GM21381 (cell line): ENCODE measurements around the gene TRIM2.

Experiments
- ATAC-seq: cut with Tn5 transposase; IDR thresholded peaks from one replicate; pipeline ENCODE4 v1.9.1; 2021; ENCODE audit warnings: mild to moderate bottlenecking, moderate library complexity; ENCODE audit not compliant: unreplicated experiment

Gene TRIM2

GRCh38 chr4:153325558-153325957, 121.3 kb downstream of the TRIM2 start:
- ATAC-seq = no peak

- ATAC-seq = no peak
Measured at GRCh38 chr4:153326513-153326912, 122.3 kb downstream of the TRIM2 start.

DNA sequence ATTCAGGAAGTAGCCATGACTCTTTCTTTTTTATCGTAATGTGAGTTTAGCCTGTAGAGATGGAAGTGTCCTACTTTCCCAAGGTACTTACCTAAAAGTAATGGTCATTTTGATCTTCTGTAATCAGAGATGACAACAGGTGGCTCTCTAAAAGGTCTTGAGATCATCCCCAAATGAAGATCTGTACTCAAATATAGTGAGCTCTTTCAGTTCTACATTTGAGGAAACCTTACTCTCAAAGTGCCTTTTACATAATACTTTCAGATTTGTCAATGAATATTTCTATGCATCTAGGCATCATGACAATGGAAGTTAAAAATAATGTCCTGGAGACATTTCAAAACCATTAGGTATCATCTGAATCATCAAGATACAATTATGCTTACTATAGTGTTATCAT, 123.0 kb downstream of the TRIM2 start:
- no peak for ATAC-seq

GRCh38 chr4:153332936-153333335, 128.7 kb downstream of the TRIM2 start:
- ATAC-seq = no peak

DNA sequence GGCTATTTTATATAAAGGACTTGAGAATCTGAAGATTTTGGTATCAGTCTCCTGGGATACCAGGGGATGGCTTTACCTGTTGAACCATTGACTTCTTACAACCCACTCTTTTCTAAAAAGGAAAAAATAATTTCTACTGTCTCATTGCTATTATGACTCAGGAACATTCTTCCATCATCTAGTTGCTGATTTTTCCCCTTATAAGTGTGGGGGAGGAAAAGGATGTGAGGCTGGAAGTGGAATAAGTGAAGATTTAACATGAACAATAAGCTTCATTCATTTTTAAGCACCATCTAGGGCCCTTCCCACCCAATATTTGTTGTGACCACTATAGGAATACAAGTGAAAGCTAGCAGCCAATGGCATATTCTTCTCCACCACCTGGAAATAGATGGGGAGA, 129.6 kb downstream of the TRIM2 start:
- ATAC-seq = no peak

DNA sequence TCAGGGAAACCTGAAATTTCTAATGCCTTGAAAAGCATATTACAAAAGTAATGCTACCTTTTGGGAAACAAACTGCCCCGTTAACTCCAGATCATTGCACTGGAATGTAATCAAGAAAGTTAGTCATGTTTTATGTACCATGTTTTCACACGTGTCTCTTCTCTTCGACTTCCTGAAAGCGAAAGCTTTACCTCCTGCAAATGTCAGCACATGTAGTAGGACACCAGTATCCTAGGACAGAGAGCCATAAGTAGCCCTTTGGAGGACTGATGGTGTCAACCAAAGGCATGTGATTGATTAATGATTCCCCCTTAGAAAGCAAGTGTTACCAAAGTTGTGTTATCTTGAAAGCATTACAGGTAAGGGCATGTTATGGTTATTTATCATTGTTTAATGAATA, 131.4 kb downstream of the TRIM2 start:
- ATAC-seq = no peak

DNA sequence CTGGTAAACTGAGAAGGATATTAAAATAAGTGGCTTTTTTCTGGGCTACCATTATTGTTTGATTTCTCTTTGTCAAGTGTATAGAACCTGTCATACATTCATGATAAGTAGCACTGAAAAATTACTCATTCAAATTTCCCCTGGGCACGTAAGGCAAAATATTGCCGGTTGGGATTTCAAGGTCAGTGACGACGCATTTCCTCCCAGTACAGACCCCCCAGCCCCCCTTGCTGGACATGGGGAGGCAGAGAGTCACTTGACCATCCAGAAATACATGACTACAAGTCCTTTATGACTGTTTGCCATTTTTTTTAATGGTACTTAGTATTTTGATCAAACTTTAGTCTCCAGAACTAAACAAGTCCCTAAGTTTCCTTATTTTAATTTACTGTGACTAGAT, 133.4 kb downstream of the TRIM2 start:
- ATAC-seq = no peak

- no peak for ATAC-seq
Measured at GRCh38 chr4:153341575-153342090, 137.4 kb downstream of the TRIM2 start.

DNA sequence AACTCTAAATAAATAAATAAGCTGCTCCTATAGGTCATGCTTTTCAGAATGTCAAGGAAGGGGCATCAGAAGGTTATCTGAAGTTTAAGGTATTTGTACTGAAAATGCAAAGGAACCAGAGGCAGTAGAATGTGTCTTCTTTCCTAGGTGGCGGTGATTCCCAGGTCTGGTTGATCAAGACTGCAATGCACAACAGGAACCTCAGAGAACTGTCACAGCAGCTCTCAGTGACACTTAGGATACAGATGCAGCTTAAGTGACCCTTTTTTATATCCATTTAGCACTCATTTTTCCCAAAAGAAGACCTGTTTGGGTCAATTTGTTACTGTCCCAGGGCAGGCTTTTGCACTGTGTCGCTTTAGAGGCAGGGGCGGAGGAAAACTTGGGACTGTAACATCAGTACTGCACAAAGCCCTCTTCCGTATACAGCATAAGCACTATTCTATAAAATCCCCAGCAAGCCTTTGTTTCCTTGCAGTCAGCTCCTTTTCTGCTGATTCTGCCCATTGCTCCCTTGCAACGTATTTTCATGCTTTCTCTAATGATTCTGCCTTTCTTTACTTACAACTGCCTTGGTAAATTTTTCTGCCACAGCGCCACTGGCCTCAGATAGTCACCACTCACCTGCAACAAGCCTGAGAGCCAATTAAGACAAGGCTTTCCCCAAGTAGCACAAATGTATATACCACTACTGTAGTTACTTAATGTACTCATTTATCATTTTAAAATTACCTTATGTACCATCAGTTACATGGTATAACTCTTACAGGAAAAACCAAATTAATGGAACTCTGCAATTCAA, 138.7 kb downstream of the TRIM2 start:
- ATAC-seq = no peak

DNA sequence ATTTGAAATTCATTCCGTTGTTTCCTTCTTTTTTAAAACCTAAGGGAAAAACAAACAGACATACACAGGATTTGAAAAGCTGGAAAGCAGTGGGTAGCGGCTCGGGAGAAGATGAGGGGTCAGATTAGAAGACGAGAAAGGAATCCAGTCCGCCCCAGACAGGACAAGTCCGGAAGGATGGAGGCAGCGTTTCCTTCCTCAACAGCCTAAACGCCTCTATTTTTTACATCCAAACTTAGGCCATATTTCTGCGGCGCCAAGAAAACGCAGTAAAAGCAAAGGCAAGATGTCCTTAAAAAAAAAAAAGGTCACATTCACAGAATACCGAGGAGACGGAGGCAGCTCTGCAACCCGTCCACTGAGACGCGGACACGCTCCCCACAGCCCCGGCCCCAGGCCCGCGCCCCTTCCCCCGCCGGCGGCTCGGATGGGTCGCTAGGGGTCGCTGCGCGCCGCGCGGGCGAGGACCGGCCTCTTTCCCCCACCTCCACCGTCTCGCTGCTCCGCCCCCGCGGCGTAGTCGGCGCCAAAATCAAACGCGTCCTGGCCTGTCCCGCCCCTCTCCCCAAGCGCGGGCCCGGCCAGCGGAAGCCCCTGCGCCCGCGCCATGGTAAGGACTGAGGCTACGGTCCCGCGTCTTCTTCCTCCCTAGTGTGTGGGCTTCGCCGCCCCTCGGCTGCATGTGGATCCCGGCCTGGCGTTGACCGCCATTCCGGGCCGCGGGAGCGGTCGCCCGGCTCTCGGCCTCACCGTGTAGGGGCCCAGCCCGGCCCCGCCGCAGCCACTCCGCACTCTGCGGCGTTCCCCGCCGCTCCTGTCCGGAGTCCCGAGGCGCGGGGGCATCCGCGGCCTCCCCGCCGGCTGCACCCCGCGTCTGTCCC, 140.1 kb downstream of the TRIM2 start, which contains the start of gene MND1:
TSS of gene MND1 (plus strand) at position 558 of the 881 bp plus-strand sequence. CDS start at position 608, 50 bp downstream.
- peak; percentile 84 for ATAC-seq

GRCh38 chr4:153345012-153345981, 141.1 kb downstream of the TRIM2 start:
- ATAC-seq = peak; percentile 30

DNA sequence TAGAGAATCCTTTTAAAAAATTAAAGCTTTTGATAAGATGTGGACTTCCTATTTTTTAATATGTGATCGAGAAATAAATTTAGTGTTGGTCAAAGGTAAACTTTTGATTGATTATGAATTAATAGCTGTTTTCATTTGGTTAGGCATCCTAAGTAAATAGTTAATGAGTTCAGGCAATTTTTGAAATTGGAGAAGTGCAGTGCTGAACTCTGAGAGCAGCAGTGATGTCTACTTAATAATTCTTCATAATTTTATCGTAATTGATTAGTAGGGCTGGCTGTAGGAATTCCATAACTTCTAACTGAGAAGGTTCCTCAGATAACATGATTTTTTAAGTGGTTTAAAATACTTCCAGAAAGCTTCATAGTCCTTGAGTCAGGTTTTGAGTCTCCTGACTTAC, 141.8 kb downstream of the TRIM2 start:
- no peak for ATAC-seq

DNA sequence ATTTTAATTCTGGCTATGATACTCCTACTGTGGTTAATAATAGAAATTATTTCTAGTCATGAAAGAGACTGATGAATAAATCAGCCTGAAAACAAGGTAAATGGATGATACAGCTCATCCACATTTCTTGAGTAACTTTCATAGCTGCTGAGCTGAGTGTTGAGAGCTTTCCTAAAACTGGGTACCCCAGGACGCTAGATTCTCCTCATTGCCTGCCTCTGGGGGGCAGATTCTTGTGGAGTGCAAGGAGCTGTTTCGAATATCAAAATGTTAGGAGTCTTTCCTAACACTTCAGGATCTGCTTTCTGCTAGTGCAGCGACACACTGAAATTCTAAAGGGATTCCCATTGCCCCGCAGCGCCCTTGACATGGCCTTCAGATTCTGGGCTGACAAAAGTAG, 142.3 kb downstream of the TRIM2 start:
- ATAC-seq = no peak

DNA sequence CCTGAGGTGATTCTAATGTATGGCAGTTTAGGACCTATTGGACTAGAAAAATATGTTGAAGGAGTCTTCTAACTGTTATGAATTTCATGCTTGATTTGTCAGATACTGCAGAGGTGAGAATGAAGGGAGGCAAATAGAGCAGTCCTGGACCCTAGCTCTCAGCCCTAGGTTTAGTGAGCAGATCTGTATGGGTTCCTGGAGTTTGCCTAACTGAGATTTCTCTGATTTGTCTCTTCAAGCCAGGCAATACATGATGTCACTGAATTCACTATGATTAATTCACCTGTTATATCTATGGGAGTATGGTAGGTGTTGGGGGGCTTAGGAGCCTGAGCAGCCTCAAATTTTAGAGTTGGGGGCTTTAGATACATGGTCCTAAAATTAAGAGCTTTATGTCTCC, 142.9 kb downstream of the TRIM2 start:
- ATAC-seq = no peak

GRCh38 chr4:153348006-153348405, 143.8 kb downstream of the TRIM2 start:
- ATAC-seq = no peak

DNA sequence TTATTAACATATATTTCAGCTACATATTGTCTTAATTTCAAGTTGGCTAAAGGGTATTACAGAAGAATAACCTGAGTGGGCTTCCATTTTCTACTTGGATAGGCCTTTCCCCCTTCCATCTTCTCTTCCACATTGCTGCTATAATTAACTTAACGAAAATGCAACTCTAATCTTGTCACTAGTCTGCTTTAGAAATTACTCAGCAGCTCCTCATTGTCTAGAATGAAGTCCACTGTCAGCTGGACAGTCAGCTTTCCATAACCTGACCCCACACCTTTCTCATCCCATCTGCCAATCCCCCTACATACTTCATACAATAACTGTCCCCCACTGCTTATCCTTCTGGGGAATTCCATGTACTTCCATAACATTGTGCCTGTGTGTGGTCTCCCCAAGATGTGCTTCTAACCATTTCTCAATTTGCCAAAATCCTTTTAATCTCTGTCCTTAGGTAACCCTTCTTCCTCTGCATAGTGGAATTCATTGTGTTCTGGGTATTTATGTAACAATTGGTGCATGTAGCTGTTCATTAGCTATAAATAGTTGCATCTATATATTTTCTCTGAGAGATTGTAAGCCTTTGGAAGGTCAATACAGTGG, 145.1 kb downstream of the TRIM2 start:
- no peak for ATAC-seq

GRCh38 chr4:153362184-153362583, 157.9 kb downstream of the TRIM2 start:
- ATAC-seq = no peak

DNA sequence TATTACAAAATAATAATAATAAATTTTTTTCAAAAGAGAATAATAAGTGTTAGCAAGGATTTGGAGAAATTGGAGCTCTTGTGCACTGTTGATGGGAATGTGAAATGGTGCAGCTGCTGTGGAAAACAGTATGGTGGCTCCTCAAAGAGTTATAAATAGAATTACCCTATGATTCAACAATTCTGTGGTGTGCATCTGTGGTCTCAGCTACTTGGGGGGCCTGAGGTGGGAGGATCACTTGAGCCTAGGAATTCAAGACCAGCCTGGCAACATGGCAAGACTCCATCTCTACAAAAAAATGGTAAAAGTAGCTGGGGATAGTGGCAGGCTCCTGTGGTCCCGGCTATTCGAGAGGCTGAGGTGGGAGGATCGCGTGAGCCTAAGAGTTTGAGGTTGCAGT, 159.8 kb downstream of the TRIM2 start:
- no peak for ATAC-seq

DNA sequence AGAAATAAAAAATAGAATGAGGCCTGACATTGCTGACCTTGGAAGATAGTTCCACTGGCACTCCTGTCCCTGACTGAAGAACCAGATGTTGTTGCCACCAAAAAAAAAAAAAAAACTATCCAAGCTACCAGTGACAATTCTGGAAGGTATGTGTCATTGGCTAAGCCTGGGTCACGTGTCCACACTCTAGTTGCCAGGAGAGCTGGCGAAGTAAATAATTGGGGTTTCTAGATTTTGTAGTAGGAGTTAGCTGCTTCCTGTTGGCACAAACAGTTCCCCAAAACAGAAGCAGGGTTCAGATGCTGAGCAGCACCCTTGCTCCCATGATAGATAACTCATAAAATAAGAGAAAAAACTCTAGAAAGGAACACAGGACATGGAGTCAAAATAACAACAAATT, 160.8 kb downstream of the TRIM2 start:
- no peak for ATAC-seq

GRCh38 chr4:153366486-153366885, 162.2 kb downstream of the TRIM2 start:
- ATAC-seq = no peak
